Pancreas (tissue), 10 donors: Measurements from ENCODE around the gene TFF3. TPM values are rescaled to one million over a fixed set of nuclear protein-coding genes. Genes with fewer than 3 reads are reported as not detected.

Experiments
- ATAC-seq, 4 donors: fragments of 200-7000 bp; cut with Tn5 transposase; one replicate each; pipeline versions ENCODE4 v1.8.0 to v1.9.1; 2020; ENCODE audit warnings: mild to moderate bottlenecking in 4 of 4, moderate library complexity in 4 of 4
- DNase-seq, 6 donors: peaks; one replicate each; pipeline ENCODE4 v3.0.0-alpha.2; 2020
- FAIRE-seq: peaks from 2 replicates; lab custom pipeline; 2012; peaks lifted over from hg19 to GRCh38; lab: Jason Lieb, UNC
- H3K27ac ChIP-seq, 4 donors: fragments of 200-600 bp; sonication (generic); 1 replicate in 3 of 4; 2 replicates in 1 of 4; pipeline versions ENCODE4 v1.5.0 to v1.8.0; 2020
- H3K27me3 ChIP-seq, 4 donors: fragments of 200-600 bp; one replicate each; pipeline ENCODE4 v1.8.0; 2021
- H3K36me3 ChIP-seq, 3 donors: fragments of 200-600 bp; sonication (generic) in 1 of 3; one replicate each; pipeline versions ENCODE4 v1.5.0 to v1.8.0; 2020 to 2021
- H3K4me1 ChIP-seq, 3 donors: fragments of 200-600 bp; one replicate each; pipeline ENCODE4 v1.8.0; 2021
- H3K4me3 ChIP-seq, 4 donors: fragments of 200-600 bp; sonication (generic) in 2 of 4; one replicate each; pipeline versions ENCODE4 v1.5.0 to v1.8.0; 2020 to 2021
- H3K9me3 ChIP-seq, 4 donors: fragments of 200-600 bp; one replicate each; pipeline ENCODE4 v1.8.0; 2021
- WGBS, 2 donors: extraction: QIAGEN DNeasy Blood & Tissue Kit; methylation state at CpG; one replicate each; pipeline ENCODE4 v1.1.7; 2013; 5-methylcytosine and 5-hydroxymethylcytosine counted together
- intact Hi-C, 3 donors: fragments of 100-400 bp; cut with DNase I; formaldehyde crosslinking; loops; one replicate each; pipeline versions ENCODE4 v1.11.1 to v1.14.2; 2022
- polyA plus RNA-seq, 2 donors: library from polyadenylated mRNA; stranded (reverse); fragments of 200-250 nt; gene quantifications; one replicate each; pipeline ENCODE4 v1.2.3, GENCODE V29; 2013
- total RNA-seq, 6 donors: library from RNA; stranded (reverse); fragmentation: NEBNext Ultra II Directional in 4 of 6; extraction: Animal tissue kit (Norgen Biotek cat#: 25700) in 4 of 6; gene quantifications; one replicate each; pipeline versions ENCODE4 v1.2.1 to v1.2.4, GENCODE V29; 2021 to 2023
- TF ChIP-seq, protein P1 (sequence below), 4 donors: fragments of 200-600 bp; sonication (generic) in 3 of 4; IDR thresholded peaks; one replicate each; pipeline versions ENCODE4 v1.5.0 to v1.8.0; 2021; ENCODE audit warnings: antibody characterized with exemption in 4 of 4
- donor health status: healthy with polysubstance abuse.
- donor health status: DM: no; HTN: no; CAD: no; lungs with moderate emphysema.
- donor health status: DM: no; HTN: no; CAD: no.
- donor health status: control.
- donor health status: control.
- donor health status: Bipolar disorder and iron deficiency.
- donor health status: DM: yes; HTN: yes; CAD: no.
- donor health status: DM: no; HTN: no; CAD: no.
- donor health status: DM: no; HTN: no; CAD: no.
- donor health status: DM: yes; HTN: yes; CAD: no.

TFF3 gene
- total and polyA plus RNA-seq, 8 donors: 5.9 to 51.9 (median 11.3) TPM

DNA sequence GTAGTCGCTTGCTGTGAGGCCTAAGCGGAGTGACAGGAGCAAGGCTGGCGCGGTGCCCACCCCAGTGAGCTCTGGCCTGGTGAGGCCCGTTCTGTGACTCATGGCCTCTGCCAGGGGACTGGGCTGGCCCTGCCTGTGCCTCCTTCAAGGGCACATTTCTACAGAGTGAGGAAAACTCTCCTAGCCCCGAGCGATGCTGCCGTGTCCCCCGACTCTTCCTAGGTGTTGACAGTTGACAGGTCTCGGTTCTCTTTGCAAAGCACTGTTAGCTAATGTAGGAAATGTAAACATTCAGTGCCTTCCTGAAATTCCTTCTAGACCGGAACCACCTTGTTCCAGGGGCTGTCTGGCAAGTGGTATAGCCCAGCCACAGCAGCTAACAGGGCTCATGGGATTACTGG lies 52.4 kb downstream of the TFF3 start:
- H3K27ac ChIP-seq: peak overlapping the region in 2 of 4 donors; percentile 23 to 39
- no peaks in the 10 kb centered on the region for H3K27me3 ChIP-seq
- TF ChIP-seq, protein P1, sequence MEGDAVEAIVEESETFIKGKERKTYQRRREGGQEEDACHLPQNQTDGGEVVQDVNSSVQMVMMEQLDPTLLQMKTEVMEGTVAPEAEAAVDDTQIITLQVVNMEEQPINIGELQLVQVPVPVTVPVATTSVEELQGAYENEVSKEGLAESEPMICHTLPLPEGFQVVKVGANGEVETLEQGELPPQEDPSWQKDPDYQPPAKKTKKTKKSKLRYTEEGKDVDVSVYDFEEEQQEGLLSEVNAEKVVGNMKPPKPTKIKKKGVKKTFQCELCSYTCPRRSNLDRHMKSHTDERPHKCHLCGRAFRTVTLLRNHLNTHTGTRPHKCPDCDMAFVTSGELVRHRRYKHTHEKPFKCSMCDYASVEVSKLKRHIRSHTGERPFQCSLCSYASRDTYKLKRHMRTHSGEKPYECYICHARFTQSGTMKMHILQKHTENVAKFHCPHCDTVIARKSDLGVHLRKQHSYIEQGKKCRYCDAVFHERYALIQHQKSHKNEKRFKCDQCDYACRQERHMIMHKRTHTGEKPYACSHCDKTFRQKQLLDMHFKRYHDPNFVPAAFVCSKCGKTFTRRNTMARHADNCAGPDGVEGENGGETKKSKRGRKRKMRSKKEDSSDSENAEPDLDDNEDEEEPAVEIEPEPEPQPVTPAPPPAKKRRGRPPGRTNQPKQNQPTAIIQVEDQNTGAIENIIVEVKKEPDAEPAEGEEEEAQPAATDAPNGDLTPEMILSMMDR (IDR thresholded peaks at IDR 0.05): no peak
- H3K9me3 ChIP-seq: no peaks in the 10 kb centered on the region
- H3K4me1 ChIP-seq: peaks cover 3 to 8% (median 6%) of the 10 kb centered on the region in 3 donors
- 24 to 27% methylated on average over 11 of the region's 11 CpGs for WGBS, 2 donors
- intact Hi-C loops: loop anchor here in 1 of 3 donors (10.0 kb wide), 1 partner anchor 108 kb away; no protein-coding TSS in a partner anchor
- peak; percentile 60 to 93 (median 84) for DNase-seq
- no peak for FAIRE-seq
- no peak overlapping the region for H3K4me3 ChIP-seq
- H3K36me3 ChIP-seq: no peaks in the 10 kb centered on the region
- ATAC-seq: peak; percentile 78 to 86 (median 82)

DNA sequence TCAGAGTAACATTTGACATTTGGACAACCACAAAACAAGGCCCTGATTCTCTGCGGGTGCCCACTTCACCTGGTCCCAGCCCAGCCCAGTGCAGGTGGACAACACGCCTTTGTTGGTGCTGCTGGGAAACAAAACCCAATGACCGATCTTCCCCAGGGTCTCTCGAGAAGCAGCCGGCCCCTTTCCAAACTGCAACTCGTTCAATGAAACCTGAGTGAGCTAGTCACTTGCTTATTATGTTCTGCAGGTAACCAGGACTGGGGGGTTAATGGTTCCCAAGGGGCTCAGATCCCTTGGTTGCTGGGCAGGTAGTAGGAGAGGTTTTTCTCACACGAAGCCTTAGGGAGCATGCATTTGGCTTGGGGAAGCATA lies 53.4 kb downstream of the TFF3 start:
- Histone ChIP-seq H3K27ac (no peak overlapping the region), H3K4me3 (no peak overlapping the region), H3K27me3 (no peaks in the 10 kb centered on the region), H3K4me1 (peaks cover 3 to 8% (median 6%) of the 10 kb centered on the region in 3 donors), H3K36me3 (no peaks in the 10 kb centered on the region), H3K9me3 (no peaks in the 10 kb centered on the region)
- ATAC-seq (no peak), DNase-seq (no peak), FAIRE-seq (no peak)
- WGBS, 2 donors: 88 to 94% methylated on average over 7 of the region's 7 CpGs
- TF ChIP-seq, protein P1 (IDR thresholded peaks at IDR 0.05): no peak
- intact Hi-C loops: loop anchor here in 1 of 3 donors (10.0 kb wide), 1 partner anchor 107 kb away; no protein-coding TSS in a partner anchor

Other genes with a start within 250 kb of the TFF3 start
- gene UMODL1, start 244.1 kb downstream of the TFF3 start, total RNA-seq: under 1 TPM in 1 of 6 donors, not detected in 5; 0.06 TPM
- gene UMODL1, start 244.1 kb downstream of the TFF3 start, polyA plus RNA-seq: under 1 TPM in 1 of 2 donors, not detected in 1; 0.02 TPM
- 10 to 100 TPM in 1 of 6 donors, 1 to 10 TPM in 5; 1.6 to 10.3 (median 4.0) TPM for gene ABCG1, start 96.3 kb downstream of the TFF3 start, total RNA-seq
- 1 to 10 TPM; 3.4 to 7.8 TPM for gene ABCG1, start 96.3 kb downstream of the TFF3 start, polyA plus RNA-seq
- gene TFF2, start 35.6 kb upstream of the TFF3 start, total RNA-seq: 10 to 100 TPM in 1 of 6 donors, 1 to 10 TPM in 4, under 1 TPM in 1; 0.28 to 11.3 (median 1.5) TPM
- 10 to 100 TPM in 1 of 2 donors, 1 to 10 TPM in 1; 1.8 to 19.6 TPM for gene TFF2, start 35.6 kb upstream of the TFF3 start, polyA plus RNA-seq
- gene TFF1, start 51.1 kb upstream of the TFF3 start, total RNA-seq: 10 to 100 TPM in 1 of 6 donors, 1 to 10 TPM in 3, under 1 TPM in 1, not detected in 1; 0.93 to 40.6 (median 2.9) TPM
- 10 to 100 TPM in 1 of 2 donors, under 1 TPM in 1; 0.80 to 10.4 TPM for gene TFF1, start 51.1 kb upstream of the TFF3 start, polyA plus RNA-seq
- gene TMPRSS3, start 80.6 kb upstream of the TFF3 start, total RNA-seq: 10 to 100 TPM in 2 of 6 donors, 1 to 10 TPM in 4; 3.1 to 11.6 (median 7.9) TPM
- gene TMPRSS3, start 80.6 kb upstream of the TFF3 start, polyA plus RNA-seq: 10 to 100 TPM in 1 of 2 donors, 1 to 10 TPM in 1; 6.7 to 10.9 TPM
- gene UBASH3A, start 88.5 kb upstream of the TFF3 start, total RNA-seq: under 1 TPM in 5 of 6 donors, not detected in 1; 0.26 to 0.40 (median 0.32) TPM
- under 1 TPM; 0.15 to 0.33 TPM for gene UBASH3A, start 88.5 kb upstream of the TFF3 start, polyA plus RNA-seq
- gene RSPH1, start 180.8 kb upstream of the TFF3 start, total RNA-seq: 1 to 10 TPM in 5 of 6 donors, under 1 TPM in 1; 0.94 to 2.4 (median 1.8) TPM
- gene RSPH1, start 180.8 kb upstream of the TFF3 start, polyA plus RNA-seq: 1 to 10 TPM; 2.3 to 5.0 TPM
- gene SLC37A1, start 198.4 kb upstream of the TFF3 start, total RNA-seq: 10 to 100 TPM in 2 of 6 donors, 1 to 10 TPM in 4; 4.7 to 14.3 (median 6.9) TPM
- 10 to 100 TPM in 1 of 2 donors, 1 to 10 TPM in 1; 8.4 to 14.1 TPM for gene SLC37A1, start 198.4 kb upstream of the TFF3 start, polyA plus RNA-seq